Calu3 (cell line): ENCODE data around the gene RNF222. TPM values are rescaled to one million over a fixed set of nuclear protein-coding genes. Genes with fewer than 3 reads are reported as not detected.
"Not testable (repeated sequence)": the region's sequence is repeated elsewhere in the genome, so short reads cannot be mapped to it uniquely, and the experiment has no call there.

Source experiments
- BruUV-seq: library from RNA; stranded (reverse); fragments of 400-500 nt; replicated peaks from 2 replicates; lab custom pipeline; 2021; lab: Mats Ljungman, UMichigan
- CTCF ChIA-PET: fragments of 300-600 bp; sonication (Branson Sonifier 250); formaldehyde crosslinking; loops from one replicate; lab custom pipeline; 2022; ENCODE audit warnings: antibody characterized with exemption; lab: Charles Lee
- DNase-seq: peaks from one replicate; pipeline ENCODE4 v3.0.0; 2022
- H3K27ac Mint-ChIP-seq: one replicate; pipeline ENCODE4 v1.8.0; 2022; ENCODE audit warnings: mixed read lengths; ENCODE audit not compliant: unreplicated experiment
- H3K27me3 Mint-ChIP-seq: one replicate; pipeline ENCODE4 v1.8.0; 2022; ENCODE audit warnings: mixed read lengths; ENCODE audit not compliant: unreplicated experiment
- H3K36me3 Mint-ChIP-seq: one replicate; pipeline ENCODE4 v1.8.0; 2022; ENCODE audit warnings: mild to moderate bottlenecking, moderate library complexity, mixed read lengths; ENCODE audit not compliant: insufficient read depth, unreplicated experiment
- H3K4me1 Mint-ChIP-seq: one replicate; pipeline ENCODE4 v1.8.0; 2022; ENCODE audit warnings: mild to moderate bottlenecking, low read depth, mixed read lengths; ENCODE audit not compliant: unreplicated experiment
- H3K4me3 Mint-ChIP-seq: one replicate; pipeline ENCODE4 v1.8.0; 2022; ENCODE audit warnings: mild to moderate bottlenecking, low read depth, moderate library complexity, mixed read lengths; ENCODE audit not compliant: unreplicated experiment
- H3K9me3 Mint-ChIP-seq: one replicate; pipeline ENCODE4 v1.8.0; 2022; ENCODE audit warnings: low read depth, mixed read lengths; ENCODE audit not compliant: unreplicated experiment
- intact Hi-C: fragments of 100-400 bp; cut with micrococcal nuclease; formaldehyde crosslinking; loops from one replicate; pipeline ENCODE4 v1.10.0; 2022; ENCODE audit not compliant: unreplicated experiment
- total RNA-seq: library from RNA; stranded (reverse); gene quantifications from 2 replicates; pipeline ENCODE4 v1.2.3, GENCODE V29; 2022
- TF ChIP-seq, protein P1 (sequence below): fragments of 200-600 bp; IDR thresholded peaks from one replicate; pipeline ENCODE4 v1.8.0; 2022; ENCODE audit warnings: antibody characterized with exemption; ENCODE audit not compliant: unreplicated experiment

Gene RNF222
- total RNA-seq, 1 experiment from 2014 or later = not detected

DNA sequence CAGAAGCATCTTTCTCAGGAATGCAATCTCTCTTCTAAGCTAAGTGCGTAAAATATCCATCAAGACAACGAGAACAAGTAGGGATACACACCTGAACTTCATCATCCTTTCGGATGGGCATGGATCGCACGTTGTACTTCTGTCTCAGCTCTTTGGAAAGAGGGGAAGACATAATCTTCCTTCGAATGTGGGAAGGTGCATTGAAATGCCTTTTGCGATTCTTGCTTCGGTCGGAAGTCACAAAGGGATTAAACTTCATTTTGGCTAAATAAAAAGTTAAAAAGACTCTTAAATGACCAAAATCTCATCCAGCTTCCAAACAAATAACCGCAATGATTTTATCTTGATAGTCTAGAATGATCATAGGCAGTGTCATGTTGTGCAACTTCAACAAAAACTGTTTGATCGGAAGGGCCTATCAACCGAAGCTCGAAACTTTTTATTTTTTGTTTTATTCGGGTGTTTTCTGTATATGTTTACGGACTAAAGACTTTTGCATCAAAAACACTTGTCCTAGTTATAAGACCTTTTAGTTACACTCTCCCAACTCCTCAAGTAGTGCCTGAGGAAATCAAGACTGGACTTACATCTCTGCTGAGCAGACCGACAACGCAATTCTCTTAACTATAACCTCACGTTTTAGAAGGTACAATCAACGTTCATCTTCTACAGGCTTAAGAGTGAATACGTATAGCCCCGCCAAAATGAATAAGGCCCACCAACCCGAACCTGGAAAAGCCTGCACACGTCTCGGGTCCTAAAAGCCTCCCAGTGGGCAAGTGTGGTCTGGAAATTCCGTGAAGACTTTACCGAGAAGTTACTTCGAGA lies 15.4 kb downstream of the RNF222 start:
- Mint-ChIP-seq H3K4me1 (peaks cover 24% of the 10 kb centered on the region), H3K27ac (peak overlapping the region; percentile 95), H3K4me3 (peak overlapping the region; percentile 89), H3K27me3 (no peaks in the 10 kb centered on the region), H3K9me3 (no peaks in the 10 kb centered on the region), H3K36me3 (peaks cover 78% of the 10 kb centered on the region)
- CTCF ChIA-PET = no interaction called here
- BruUV-seq = TSS peak; percentile 59
- TF ChIP-seq, protein P1, sequence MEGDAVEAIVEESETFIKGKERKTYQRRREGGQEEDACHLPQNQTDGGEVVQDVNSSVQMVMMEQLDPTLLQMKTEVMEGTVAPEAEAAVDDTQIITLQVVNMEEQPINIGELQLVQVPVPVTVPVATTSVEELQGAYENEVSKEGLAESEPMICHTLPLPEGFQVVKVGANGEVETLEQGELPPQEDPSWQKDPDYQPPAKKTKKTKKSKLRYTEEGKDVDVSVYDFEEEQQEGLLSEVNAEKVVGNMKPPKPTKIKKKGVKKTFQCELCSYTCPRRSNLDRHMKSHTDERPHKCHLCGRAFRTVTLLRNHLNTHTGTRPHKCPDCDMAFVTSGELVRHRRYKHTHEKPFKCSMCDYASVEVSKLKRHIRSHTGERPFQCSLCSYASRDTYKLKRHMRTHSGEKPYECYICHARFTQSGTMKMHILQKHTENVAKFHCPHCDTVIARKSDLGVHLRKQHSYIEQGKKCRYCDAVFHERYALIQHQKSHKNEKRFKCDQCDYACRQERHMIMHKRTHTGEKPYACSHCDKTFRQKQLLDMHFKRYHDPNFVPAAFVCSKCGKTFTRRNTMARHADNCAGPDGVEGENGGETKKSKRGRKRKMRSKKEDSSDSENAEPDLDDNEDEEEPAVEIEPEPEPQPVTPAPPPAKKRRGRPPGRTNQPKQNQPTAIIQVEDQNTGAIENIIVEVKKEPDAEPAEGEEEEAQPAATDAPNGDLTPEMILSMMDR = no peak
- intact Hi-C loops = loop anchor here (5.0 kb wide), 1 partner anchor 365 kb away; no protein-coding TSS in a partner anchor
- DNase-seq = no peak

DNA sequence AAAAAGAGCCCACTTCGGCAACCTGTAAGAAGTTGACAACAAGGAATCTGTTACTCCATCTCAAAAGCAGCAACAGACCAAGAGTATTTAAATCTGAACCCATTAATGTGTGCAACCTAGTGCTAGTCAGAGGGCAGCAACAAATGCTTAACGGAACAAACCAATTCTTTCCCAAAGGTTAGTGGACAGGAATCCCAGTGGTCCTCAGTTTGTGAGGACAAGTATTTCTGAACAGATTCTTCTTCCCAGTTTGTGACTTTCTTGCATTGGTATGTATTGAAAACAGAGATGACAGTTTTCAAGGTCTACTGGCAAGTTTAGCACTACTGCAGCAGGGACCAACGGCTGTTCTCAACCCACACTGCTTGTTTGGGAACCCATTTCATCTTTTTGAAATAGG lies 17.6 kb downstream of the RNF222 start:
- no peaks in the 10 kb centered on the region for H3K9me3 Mint-ChIP-seq
- DNase-seq = no peak
- no peak overlapping the region for H3K27ac Mint-ChIP-seq
- peaks cover 95% of the 10 kb centered on the region for H3K36me3 Mint-ChIP-seq
- intact Hi-C loops = loop anchor here (5.0 kb wide), 1 partner anchor 367 kb away; no protein-coding TSS in a partner anchor
- peaks cover 27% of the 10 kb centered on the region for H3K4me1 Mint-ChIP-seq
- TF ChIP-seq, protein P1 = no peak
- H3K4me3 Mint-ChIP-seq = no peak overlapping the region
- no peaks in the 10 kb centered on the region for H3K27me3 Mint-ChIP-seq
- no TSS peak for BruUV-seq
- CTCF ChIA-PET = no interaction called here

DNA sequence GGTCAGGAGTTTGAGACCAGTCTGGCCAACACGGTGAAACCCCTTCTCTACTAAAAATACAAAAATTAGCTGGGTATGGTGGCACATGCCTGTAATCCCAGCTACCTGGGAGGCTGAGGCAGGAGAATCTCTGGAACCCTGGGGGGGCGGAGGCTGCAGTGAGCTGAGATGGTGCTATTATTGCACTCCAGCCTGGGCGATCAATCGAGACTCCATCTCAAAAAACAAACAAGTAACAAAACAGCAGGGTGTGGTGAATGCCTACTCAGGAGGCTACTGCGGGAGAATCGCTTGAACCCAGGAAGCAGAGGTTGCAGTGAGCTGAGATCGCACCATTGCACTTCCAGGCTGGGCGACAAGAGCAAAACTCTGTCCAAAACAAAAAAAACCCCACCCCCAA lies 19.5 kb downstream of the RNF222 start:
- intact Hi-C loops = not testable (repeated sequence)
- H3K36me3 Mint-ChIP-seq = peaks cover 80% of the 10 kb centered on the region

DNA sequence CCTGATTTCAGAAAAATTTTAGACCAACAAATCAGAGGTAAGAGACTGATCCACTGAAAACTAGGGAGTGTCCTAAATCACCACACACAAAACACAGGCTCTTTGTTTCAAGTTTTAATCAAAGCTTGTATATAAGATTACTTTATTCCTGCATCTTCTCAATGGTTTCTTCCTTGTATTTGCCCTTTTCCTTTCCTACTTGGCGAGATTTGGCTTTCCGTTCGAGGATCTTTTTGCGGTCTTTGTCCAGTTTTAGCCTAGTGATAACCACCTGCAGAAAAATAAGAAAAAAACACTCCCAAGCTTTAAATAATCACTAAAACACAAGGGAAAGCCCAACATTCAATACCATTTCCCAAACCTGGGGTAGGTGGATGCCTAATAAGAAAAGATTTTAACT lies 20.2 kb downstream of the RNF222 start:
- H3K9me3 Mint-ChIP-seq = no peaks in the 10 kb centered on the region
- H3K4me1 Mint-ChIP-seq = peaks cover 18% of the 10 kb centered on the region
- peaks cover 75% of the 10 kb centered on the region for H3K36me3 Mint-ChIP-seq
- no peaks in the 10 kb centered on the region for H3K27me3 Mint-ChIP-seq
- TF ChIP-seq, protein P1 = no peak
- no peak for DNase-seq
- H3K4me3 Mint-ChIP-seq = no peak overlapping the region
- H3K27ac Mint-ChIP-seq = no peak overlapping the region
- intact Hi-C loops = no loop called here
- no TSS peak for BruUV-seq
- CTCF ChIA-PET = interaction anchor here (1.1 kb wide), 1 partner anchor 317 kb away, joined by 3 read pairs; no protein-coding TSS in a partner anchor

More for the DNA sequence above, 19.5 kb downstream of the RNF222 start:
- DNase-seq, BruUV-seq, CTCF ChIA-PET, H3K4me3 Mint-ChIP-seq, H3K27me3 Mint-ChIP-seq, H3K27ac Mint-ChIP-seq, H3K9me3 Mint-ChIP-seq: not testable (repeated sequence)
- peaks cover 18% of the 10 kb centered on the region for H3K4me1 Mint-ChIP-seq
